Ectodermal cell (in vitro differentiated cells): Measurements from ENCODE around the gene TCEA3.
A peak's percentile ranks its signal among the peaks of the same experiment; 100 is the strongest.

ENCODE experiments used
- H3K27ac ChIP-seq: 2 replicates; pipeline ENCODE4 v1.7.0; 2013; ENCODE audit warnings: mild to moderate bottlenecking, low read depth, low read length; ENCODE audit not compliant: insufficient read depth, poor library complexity, severe bottlenecking
- H3K27me3 ChIP-seq: 2 replicates; pipeline ENCODE4 v1.7.0; 2013; ENCODE audit warnings: mild to moderate bottlenecking, low read length; ENCODE audit not compliant: insufficient read depth, control insufficient read depth, poor library complexity, severe bottlenecking
- H3K36me3 ChIP-seq: one replicate; pipeline ENCODE4 v1.7.0; 2013; ENCODE audit warnings: low read length; ENCODE audit not compliant: control insufficient read depth, insufficient read depth
- H3K4me1 ChIP-seq: one replicate; pipeline ENCODE4 v1.7.0; 2013; ENCODE audit warnings: low read length; ENCODE audit not compliant: control insufficient read depth, insufficient read depth
- H3K4me3 ChIP-seq: 2 replicates; pipeline ENCODE4 v1.7.0; 2013; ENCODE audit warnings: low read depth, low read length, control low read depth; ENCODE audit not compliant: insufficient read depth
- H3K9me3 ChIP-seq: 2 replicates; pipeline ENCODE4 v1.7.0; 2013; ENCODE audit warnings: mild to moderate bottlenecking, low read length, moderate library complexity; ENCODE audit not compliant: control insufficient read depth
- WGBS, 2 experiments: methylation state at CpG; one replicate each; pipeline ENCODE4 v1.1.7; 2013; ENCODE audit warnings: missing lambda C conversion rate in 2 of 2; 5-methylcytosine and 5-hydroxymethylcytosine counted together

The TCEA3 gene

DNA sequence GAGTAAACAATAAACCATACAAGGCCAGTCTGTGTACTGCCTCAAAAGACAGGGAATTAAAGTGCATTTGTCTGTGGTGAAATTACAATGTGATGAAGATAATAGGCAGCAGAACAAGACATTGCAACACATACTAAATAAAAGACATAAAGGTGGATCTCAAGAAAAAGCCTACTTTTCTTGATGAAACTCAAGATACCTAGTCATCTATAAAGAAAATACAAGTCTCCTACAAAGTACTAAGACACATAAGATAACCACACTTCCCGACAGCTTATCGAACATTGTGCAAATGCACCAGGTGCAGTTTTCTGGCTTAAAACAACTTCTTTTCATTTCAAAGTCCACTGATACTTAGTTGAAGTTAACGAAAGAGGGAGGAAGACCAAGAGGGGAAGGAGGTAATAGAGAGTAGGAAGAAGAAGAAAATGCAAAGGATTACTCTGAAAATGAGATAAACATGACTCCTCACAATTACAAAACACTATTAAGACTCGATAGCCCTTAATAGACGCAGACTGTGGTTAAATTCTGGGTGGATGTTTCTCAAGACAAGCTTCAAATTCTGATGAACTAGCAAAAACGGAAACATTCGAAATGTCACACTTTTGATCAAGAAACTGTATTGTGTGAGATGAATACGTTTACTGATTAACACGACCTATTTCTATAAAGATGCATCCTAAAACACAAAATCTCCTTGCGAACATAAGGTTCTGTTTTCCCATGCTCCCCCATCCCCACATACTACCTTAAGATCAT, 82.4 kb downstream of the TCEA3 start:
- peaks cover 23% of the 10 kb centered on the region for H3K4me1 ChIP-seq
- no peak overlapping the region for H3K27ac ChIP-seq
- H3K27me3 ChIP-seq = no peaks in the 10 kb centered on the region
- H3K4me3 ChIP-seq = peak overlapping the region; percentile 57
- H3K9me3 ChIP-seq = no peaks in the 10 kb centered on the region
- peaks cover 10% of the 10 kb centered on the region for H3K36me3 ChIP-seq
- 58 to 75% methylated on average over 9 to 10 of the region's 10 CpGs for WGBS, 2 experiments

DNA sequence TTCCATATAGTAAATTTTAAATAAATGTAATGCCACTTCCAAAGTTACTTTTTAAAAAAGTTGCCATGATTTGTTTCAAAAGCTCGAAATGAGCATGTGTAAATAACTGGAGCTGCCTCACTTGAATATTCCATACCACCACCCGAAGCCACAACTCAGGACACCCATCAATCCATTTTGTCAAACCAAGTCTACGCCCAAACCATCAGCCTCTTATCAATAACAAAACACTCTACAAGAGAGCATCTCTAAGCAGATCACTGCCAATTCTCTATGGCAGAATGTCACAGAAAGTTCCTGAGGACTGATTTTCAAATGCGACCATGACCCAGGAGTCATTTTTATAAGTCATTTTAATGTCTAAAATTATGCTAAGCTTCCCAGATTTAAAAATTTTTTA, 84.9 kb downstream of the TCEA3 start:
- no peak overlapping the region for H3K27ac ChIP-seq
- H3K4me1 ChIP-seq = peaks cover 23% of the 10 kb centered on the region
- H3K9me3 ChIP-seq = no peaks in the 10 kb centered on the region
- no peak overlapping the region for H3K4me3 ChIP-seq
- H3K27me3 ChIP-seq = no peaks in the 10 kb centered on the region
- peaks cover 22% of the 10 kb centered on the region for H3K36me3 ChIP-seq
- WGBS, 2 experiments = 94 to 95% methylated on average over 4 of the region's 4 CpGs

DNA sequence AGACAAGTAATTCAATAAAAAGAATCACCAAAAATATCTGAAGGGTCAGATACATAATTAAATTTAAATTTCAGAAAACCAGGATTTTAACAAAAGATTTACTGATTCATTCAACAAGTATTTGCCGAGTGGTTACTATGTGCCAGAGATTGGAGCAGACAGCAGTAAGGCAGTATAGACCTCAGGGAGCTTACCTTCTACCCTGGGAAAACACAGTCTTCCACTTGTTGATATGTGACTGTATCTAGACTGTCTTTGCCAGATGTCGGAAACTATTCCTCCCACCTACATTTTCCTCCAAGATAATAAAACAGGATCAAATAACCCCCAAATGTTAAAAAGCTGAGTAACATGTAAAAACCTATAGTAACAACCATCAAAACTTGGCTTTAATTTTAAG, 86.7 kb downstream of the TCEA3 start:
- 88 to 100% methylated on average over 2 of the region's 2 CpGs for WGBS, 2 experiments
- Histone ChIP-seq H3K27me3 (no peaks in the 10 kb centered on the region), H3K4me1 (peaks cover 23% of the 10 kb centered on the region), H3K4me3 (no peak overlapping the region), H3K9me3 (no peaks in the 10 kb centered on the region), H3K27ac (no peak overlapping the region), H3K36me3 (peaks cover 33% of the 10 kb centered on the region)

DNA sequence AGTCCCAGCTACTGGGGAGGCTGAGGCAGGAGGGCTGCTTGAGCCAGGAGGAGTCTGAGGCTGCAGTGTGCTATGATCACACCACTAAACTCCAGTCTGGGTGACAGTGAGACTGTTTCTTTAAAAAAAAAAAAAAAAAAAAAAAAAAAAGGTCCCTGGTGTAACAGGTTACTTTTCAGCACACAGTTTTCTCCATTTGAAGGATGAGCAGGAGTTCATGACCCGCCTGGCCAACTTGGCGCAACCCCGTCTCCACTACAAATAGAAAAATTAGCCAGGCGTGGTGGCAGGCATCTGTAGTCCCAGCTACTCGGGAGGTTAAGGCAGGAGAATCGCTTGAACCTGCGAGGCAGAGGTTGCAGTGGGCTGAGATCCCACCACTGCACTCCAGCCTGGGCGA, 92.8 kb downstream of the TCEA3 start:
- Histone ChIP-seq H3K27me3 (no peaks in the 10 kb centered on the region), H3K4me1 (no peaks in the 10 kb centered on the region), H3K27ac (no peak overlapping the region), H3K4me3 (no peak overlapping the region), H3K36me3 (peaks cover 54% of the 10 kb centered on the region), H3K9me3 (no peaks in the 10 kb centered on the region)
- 87 to 96% methylated on average over 8 of the region's 8 CpGs for WGBS, 2 experiments
